Esophagus muscularis mucosa (tissue), 4 donors: ENCODE data around the gene MEX3A. TPM values are rescaled to one million over a fixed set of nuclear protein-coding genes. Genes with fewer than 3 reads are reported as not detected.

Experiments used
- DNase-seq: peaks from one replicate; pipeline ENCODE4 v3.0.0-alpha.2; 2017; ENCODE audit errors: extremely low spot score
- H3K27ac ChIP-seq, 4 donors: fragments of 200-600 bp; sonication (generic); replicated peaks in 1 of 4; 1 replicate in 3 of 4; 2 replicates in 1 of 4; pipeline ENCODE4 v1.5.1; 2016 to 2019; ENCODE audit warnings: mild to moderate bottlenecking in 1 of 4
- H3K27me3 ChIP-seq, 4 donors: fragments of 200-600 bp; sonication (generic); one replicate each; pipeline versions ENCODE4 v1.5.1 to v1.6.0; 2016 to 2019
- H3K36me3 ChIP-seq, 4 donors: fragments of 200-600 bp; sonication (generic); one replicate each; pipeline ENCODE4 v1.5.1; 2016 to 2019
- H3K4me1 ChIP-seq, 4 donors: fragments of 200-600 bp; sonication (generic); one replicate each; pipeline ENCODE4 v1.5.1; 2016 to 2019
- H3K4me3 ChIP-seq, 4 donors: fragments of 200-600 bp; sonication (generic); 1 replicate in 2 of 4; 2 replicates in 2 of 4; pipeline ENCODE4 v1.5.1; 2016 to 2019; ENCODE audit warnings: mild to moderate bottlenecking in 4 of 4, moderate library complexity in 1 of 4
- H3K9me3 ChIP-seq, 4 donors: fragments of 200-600 bp; sonication (generic); 1 replicate in 3 of 4; 2 replicates in 1 of 4; pipeline ENCODE4 v1.5.1; 2016 to 2019
- CTCF ChIP-seq, 3 experiments: fragments of 200-600 bp in 2 of 3; fragments of 450-650 bp in 1 of 3; sonication (generic) in 2 of 3; IDR thresholded peaks; one replicate each; pipeline ENCODE4 v1.5.1; 2017 to 2019; ENCODE audit warnings: antibody characterized with exemption in 3 of 3, mild to moderate bottlenecking in 2 of 3, moderate library complexity in 1 of 3
- EP300 ChIP-seq: sonication (generic); formaldehyde crosslinking; IDR thresholded peaks from one replicate; pipeline ENCODE4 v1.6.1; 2017; ENCODE audit warnings: antibody characterized with exemption
- POLR2A ChIP-seq: fragments of 450-650 bp; IDR thresholded peaks from one replicate; pipeline ENCODE4 v1.6.1; 2017; ENCODE audit warnings: antibody characterized with exemption, moderate library complexity, mild to moderate bottlenecking, low read depth
- POLR2AphosphoS5 ChIP-seq, 2 donors: sonication (generic); formaldehyde crosslinking; IDR thresholded peaks; one replicate each; pipeline ENCODE4 v1.6.1; 2017; ENCODE audit warnings: antibody characterized with exemption in 2 of 2
- WGBS: methylation state at CpG from one replicate; pipeline ENCODE4 v1.1.5; 2018; 5-methylcytosine and 5-hydroxymethylcytosine counted together
- intact Hi-C: fragments of 100-400 bp; cut with DNase I; formaldehyde crosslinking; loops from one replicate; pipeline ENCODE4 v1.15.1; 2023
- total RNA-seq, 4 donors: library from RNA; depleted of rRNA; stranded (reverse); fragments of >200 nt; gene quantifications; one replicate each; pipeline versions ENCODE4 v1.1.0 to v1.2.1, GENCODE V29; 2016

The MEX3A gene
- total RNA-seq, 4 donors from 2014 or later = under 0.01 to 1.6 (median 0.66) TPM

GRCh38 chr1:156024801-156025200, 57.5 kb downstream of the MEX3A start:
- H3K27ac ChIP-seq = no peak overlapping the region
- H3K4me3 ChIP-seq = no peak overlapping the region
- TF ChIP-seq CTCF (IDR thresholded peaks at IDR 0.05) (no peak), EP300 (no peak), POLR2A (no peak), POLR2AphosphoS5 (IDR thresholded peaks at IDR 0.05) (no peak)

More at GRCh38 chr1:156024801-156025200, 57.5 kb downstream of the MEX3A start:
- WGBS = 89% methylated on average over 5 of the region's 5 CpGs
- H3K27me3 ChIP-seq = no peaks in the 10 kb centered on the region
- no peak for DNase-seq
- H3K4me1 ChIP-seq = peaks cover 6 to 12% (median 9%) of the 10 kb centered on the region in 4 donors
- H3K36me3 ChIP-seq = no peaks in the 10 kb centered on the region
- no peaks in the 10 kb centered on the region for H3K9me3 ChIP-seq
- intact Hi-C loops = no loop called here

Other genes with a start within 250 kb of the MEX3A start
- gene GON4L, start 225.3 kb downstream of the MEX3A start, total RNA-seq = 10 to 100 TPM; 26.5 to 49.8 (median 28.3) TPM
- 10 to 100 TPM in 3 of 4 donors, 1 to 10 TPM in 1; 8.3 to 25.2 (median 20.3) TPM for gene SYT11, start 222.9 kb downstream of the MEX3A start, total RNA-seq
- 10 to 100 TPM; 23.0 to 36.8 (median 32.3) TPM for gene RIT1, start 171.1 kb downstream of the MEX3A start, total RNA-seq
- 10 to 100 TPM; 25.8 to 41.5 (median 29.2) TPM for gene KHDC4, start 148.1 kb downstream of the MEX3A start, total RNA-seq
- gene RXFP4, start 140.8 kb downstream of the MEX3A start, total RNA-seq = not detected
- gene ARHGEF2, start 103.9 kb downstream of the MEX3A start, total RNA-seq = 100 to 1,000 TPM in 2 of 4 donors, 10 to 100 TPM in 2; 54.0 to 130 (median 91.8) TPM
- 100 to 1,000 TPM; 118 to 229 (median 137) TPM for gene SSR2, start 61.5 kb downstream of the MEX3A start, total RNA-seq
- gene UBQLN4, start 28.7 kb downstream of the MEX3A start, total RNA-seq = 10 to 100 TPM; 17.4 to 33.3 (median 26.0) TPM
- 100 to 1,000 TPM in 1 of 4 donors, 10 to 100 TPM in 3; 59.3 to 106 (median 75.5) TPM for gene LAMTOR2, start 27.7 kb downstream of the MEX3A start, total RNA-seq
- not detected for gene RAB25, start 21.3 kb downstream of the MEX3A start, total RNA-seq
- gene LMNA, start 32.2 kb upstream of the MEX3A start, total RNA-seq = 100 to 1,000 TPM; 311 to 589 (median 380) TPM
- gene SEMA4A, start 71.1 kb upstream of the MEX3A start, total RNA-seq = 1 to 10 TPM; 1.7 to 4.1 (median 2.6) TPM
- 10 to 100 TPM in 3 of 4 donors, 1 to 10 TPM in 1; 8.3 to 18.2 (median 15.0) TPM for gene SLC25A44, start 111.6 kb upstream of the MEX3A start, total RNA-seq
- gene PMF1, start 130.5 kb upstream of the MEX3A start, total RNA-seq = 10 to 100 TPM; 45.0 to 60.4 (median 50.2) TPM
- 1 to 10 TPM in 1 of 4 donors, not detected in 3; 2.4 TPM for gene BGLAP, start 159.7 kb upstream of the MEX3A start, total RNA-seq
- 1 to 10 TPM; 2.2 to 2.9 (median 2.7) TPM for gene PAQR6, start 165.6 kb upstream of the MEX3A start, total RNA-seq
- gene SMG5, start 200.4 kb upstream of the MEX3A start, total RNA-seq = 10 to 100 TPM; 52.3 to 96.1 (median 69.4) TPM
- 1 to 10 TPM in 3 of 4 donors, under 1 TPM in 1; 0.99 to 3.2 (median 1.9) TPM for gene TMEM79, start 201.9 kb upstream of the MEX3A start, total RNA-seq
- 10 to 100 TPM; 27.0 to 47.8 (median 37.5) TPM for gene GLMP, start 213.2 kb upstream of the MEX3A start, total RNA-seq
- gene VHLL, start 216.8 kb upstream of the MEX3A start, total RNA-seq = not detected